Astrocyte of the spinal cord (primary cell): Measurements from ENCODE around the gene ARMC8.
A peak's percentile ranks its signal among the peaks of the same experiment; 100 is the strongest.

Experiments used
- DNase-seq: peaks from one replicate; pipeline ENCODE4 v3.0.0; 2011; ENCODE audit warnings: low read depth, low spot score
- H3K4me3 ChIP-seq: 2 replicates; pipeline ENCODE4 v1.5.1; 2011; ENCODE audit warnings: low read depth, mild to moderate bottlenecking, low read length, moderate library complexity
- in situ Hi-C: cut with HindIII; loops from 2 replicates; pipeline ENCODE4 v1.10.0; 2017; ENCODE audit warnings: low sequenced_read_pairs
- TF ChIP-seq, protein P1 (sequence below): IDR thresholded peaks from 2 replicates; pipeline ENCODE4 v1.5.1; 2012; ENCODE audit warnings: low read depth, mild to moderate bottlenecking, low read length, inconsistent platforms

The ARMC8 gene

GRCh38 chr3:138154534-138154933 lies 32.6 kb upstream of the ARMC8 start:
- no peak overlapping the region for H3K4me3 ChIP-seq
- in situ Hi-C loops: no loop called here
- DNase-seq: no peak
- TF ChIP-seq, protein P1, sequence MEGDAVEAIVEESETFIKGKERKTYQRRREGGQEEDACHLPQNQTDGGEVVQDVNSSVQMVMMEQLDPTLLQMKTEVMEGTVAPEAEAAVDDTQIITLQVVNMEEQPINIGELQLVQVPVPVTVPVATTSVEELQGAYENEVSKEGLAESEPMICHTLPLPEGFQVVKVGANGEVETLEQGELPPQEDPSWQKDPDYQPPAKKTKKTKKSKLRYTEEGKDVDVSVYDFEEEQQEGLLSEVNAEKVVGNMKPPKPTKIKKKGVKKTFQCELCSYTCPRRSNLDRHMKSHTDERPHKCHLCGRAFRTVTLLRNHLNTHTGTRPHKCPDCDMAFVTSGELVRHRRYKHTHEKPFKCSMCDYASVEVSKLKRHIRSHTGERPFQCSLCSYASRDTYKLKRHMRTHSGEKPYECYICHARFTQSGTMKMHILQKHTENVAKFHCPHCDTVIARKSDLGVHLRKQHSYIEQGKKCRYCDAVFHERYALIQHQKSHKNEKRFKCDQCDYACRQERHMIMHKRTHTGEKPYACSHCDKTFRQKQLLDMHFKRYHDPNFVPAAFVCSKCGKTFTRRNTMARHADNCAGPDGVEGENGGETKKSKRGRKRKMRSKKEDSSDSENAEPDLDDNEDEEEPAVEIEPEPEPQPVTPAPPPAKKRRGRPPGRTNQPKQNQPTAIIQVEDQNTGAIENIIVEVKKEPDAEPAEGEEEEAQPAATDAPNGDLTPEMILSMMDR: no peak

DNA sequence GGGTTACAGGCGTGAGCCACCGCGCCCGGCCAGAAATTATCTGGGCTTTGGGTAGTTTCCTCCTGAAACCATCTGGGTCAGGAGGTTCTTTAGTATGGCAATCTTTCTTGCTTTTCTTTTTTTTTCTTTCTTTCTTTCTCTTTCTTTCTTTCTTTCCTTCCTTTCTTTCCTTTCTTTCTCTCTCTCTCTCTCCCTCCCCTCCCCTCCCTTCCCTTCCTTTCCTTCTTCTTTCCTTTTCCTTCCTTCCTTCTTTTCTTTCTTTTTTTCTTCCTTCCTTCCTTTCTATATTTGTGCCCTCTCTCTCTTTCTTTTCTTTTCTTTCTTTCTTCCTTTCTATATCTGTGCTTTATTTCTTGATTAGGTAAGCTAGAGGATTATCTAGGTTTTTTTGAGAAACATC lies 29.4 kb upstream of the ARMC8 start:
- no peak for DNase-seq
- H3K4me3 ChIP-seq: no peak overlapping the region
- TF ChIP-seq, protein P1: no peak
- in situ Hi-C loops: no loop called here

- TF ChIP-seq, protein P1: no peak
- DNase-seq: no peak
These were observed 22.0 kb upstream of the ARMC8 start for GRCh38 chr3:138165061-138165460.

GRCh38 chr3:138172625-138173024 lies 14.5 kb upstream of the ARMC8 start:
- in situ Hi-C loops: no loop called here
- TF ChIP-seq, protein P1: no peak
- no peak for DNase-seq

More at GRCh38 chr3:138165061-138165460, 22.0 kb upstream of the ARMC8 start:
- H3K4me3 ChIP-seq: no peak overlapping the region
- in situ Hi-C loops: no loop called here

DNA sequence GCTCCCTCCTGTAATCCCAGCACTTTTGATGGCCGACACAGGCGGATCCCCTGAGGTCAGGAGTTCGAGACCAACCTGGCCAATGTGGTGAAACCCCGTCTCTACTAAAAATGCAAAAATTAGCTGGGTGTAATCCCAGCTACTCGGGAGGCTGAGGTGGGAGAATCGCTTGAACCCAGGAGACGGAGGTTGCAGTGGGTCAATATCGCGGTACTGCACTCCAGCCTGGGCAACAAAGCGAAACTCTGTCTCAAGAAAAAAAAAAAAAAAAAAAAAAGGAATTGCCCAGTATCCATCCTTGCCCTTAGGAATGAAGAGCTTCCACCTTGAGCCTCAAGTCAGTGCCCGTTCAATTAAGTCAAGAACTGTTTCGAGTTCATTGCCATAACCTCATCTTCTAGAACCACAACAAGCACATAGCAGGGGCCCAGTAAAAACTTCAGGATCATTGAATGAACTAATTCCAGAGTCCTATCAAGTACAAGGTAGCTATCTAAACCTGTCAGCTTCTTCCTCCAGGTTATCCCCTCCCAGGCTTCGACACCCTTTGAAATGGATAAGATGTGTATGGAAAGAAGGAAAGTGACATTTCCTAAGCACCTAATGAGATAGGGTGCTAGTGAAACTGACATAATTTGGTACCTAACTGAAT lies 13.2 kb upstream of the ARMC8 start:
- H3K4me3 ChIP-seq: peak overlapping the region; percentile 69
- DNase-seq: no peak
- TF ChIP-seq, protein P1: no peak
- in situ Hi-C loops: no loop called here

More at GRCh38 chr3:138172625-138173024, 14.5 kb upstream of the ARMC8 start:
- no peak overlapping the region for H3K4me3 ChIP-seq

DNA sequence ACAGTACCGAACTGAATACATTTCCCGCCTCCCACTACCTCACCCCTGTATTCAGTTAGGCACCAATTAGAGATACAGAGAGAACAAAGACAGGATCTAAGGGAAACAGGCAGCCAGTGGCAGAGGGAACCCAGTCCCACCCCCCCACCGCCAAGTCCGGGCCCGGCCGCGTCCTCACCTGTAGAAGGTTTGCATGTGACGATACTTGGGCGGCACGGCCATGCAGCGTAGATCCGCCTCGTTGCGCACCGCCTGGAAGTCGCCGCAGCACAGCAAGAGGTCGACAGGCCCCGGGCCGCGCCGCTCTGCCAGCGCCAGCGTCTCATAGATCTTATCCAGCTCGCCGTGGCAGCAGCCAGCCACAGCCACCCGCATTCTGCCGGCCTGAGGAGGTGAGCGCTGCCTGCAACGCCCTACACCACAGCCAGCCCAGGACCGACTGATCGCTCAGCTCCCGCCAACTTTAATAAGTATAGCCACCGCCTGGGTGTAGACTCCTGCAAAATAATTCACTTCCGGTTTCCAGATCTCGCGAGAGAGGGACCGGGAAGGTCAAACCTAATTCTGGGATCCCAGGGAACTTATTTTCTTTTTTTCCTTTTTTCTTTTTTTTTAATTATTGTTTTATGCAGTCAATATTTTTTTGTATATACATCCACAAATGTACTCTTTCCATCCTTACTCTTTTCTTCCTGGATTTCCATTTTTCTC lies 12.5 kb upstream of the ARMC8 start, which contains the start of gene DBR1:
Gene DBR1, minus strand, starts transcription at position 501 of the 711 bp plus-strand sequence. Its CDS starts 126 bp downstream, at position 375.
- in situ Hi-C loops: no loop called here
- peak within 1 kb of the TSS; percentile 69 for H3K4me3 ChIP-seq
- DNase-seq: peak; percentile 85
- TF ChIP-seq, protein P1: no peak
